GM19463 (cell line): ENCODE results near the gene SRPK2.
"Not testable (repeated sequence)": the region's sequence is repeated elsewhere in the genome, so short reads cannot be mapped to it uniquely, and the experiment has no call there.

Experiments
- ATAC-seq: cut with Tn5 transposase; IDR thresholded peaks from one replicate; pipeline ENCODE4 v1.9.1; 2021; ENCODE audit warnings: mild to moderate bottlenecking, moderate library complexity; ENCODE audit not compliant: unreplicated experiment

Gene SRPK2

GRCh38 chr7:105305633-105306032 lies 83.1 kb downstream of the SRPK2 start:
- ATAC-seq, result no peak

GRCh38 chr7:105304040-105304895 lies 84.5 kb downstream of the SRPK2 start:
- ATAC-seq, result peak; percentile 80

GRCh38 chr7:105300587-105300986 lies 88.1 kb downstream of the SRPK2 start:
- not testable (repeated sequence) for ATAC-seq

- ATAC-seq, result peak; percentile 98
Measured at GRCh38 chr7:105298439-105298894, 90.3 kb downstream of the SRPK2 start.

GRCh38 chr7:105297985-105298384 lies 90.7 kb downstream of the SRPK2 start:
- peak; percentile 49 for ATAC-seq

- no peak for ATAC-seq
Measured at GRCh38 chr7:105297309-105297708, 91.4 kb downstream of the SRPK2 start.

- no peak for ATAC-seq
Measured at GRCh38 chr7:105296491-105296890, 92.2 kb downstream of the SRPK2 start.

- ATAC-seq, result no peak
Measured at GRCh38 chr7:105295596-105296352, 92.9 kb downstream of the SRPK2 start.

GRCh38 chr7:105294482-105294881 lies 94.2 kb downstream of the SRPK2 start:
- ATAC-seq, result not testable (repeated sequence)

GRCh38 chr7:105289704-105290103 lies 99.0 kb downstream of the SRPK2 start:
- no peak for ATAC-seq

GRCh38 chr7:105286441-105286840 lies 102.3 kb downstream of the SRPK2 start:
- no peak for ATAC-seq

- ATAC-seq, result no peak
Measured at GRCh38 chr7:105285118-105285874, 103.4 kb downstream of the SRPK2 start.

- ATAC-seq, result no peak
Measured at GRCh38 chr7:105284014-105284413, 104.7 kb downstream of the SRPK2 start.

GRCh38 chr7:105281966-105282365 lies 106.8 kb downstream of the SRPK2 start:
- ATAC-seq, result no peak

- ATAC-seq, result peak; percentile 86
Measured at GRCh38 chr7:105279688-105280007, 109.1 kb downstream of the SRPK2 start.

- peak; percentile 63 for ATAC-seq
Measured at GRCh38 chr7:105278973-105279687, 109.6 kb downstream of the SRPK2 start.

- no peak for ATAC-seq
Measured at GRCh38 chr7:105278565-105278964, 110.2 kb downstream of the SRPK2 start.

GRCh38 chr7:105277341-105277740 lies 111.4 kb downstream of the SRPK2 start:
- ATAC-seq, result peak; percentile 49

GRCh38 chr7:105270117-105270516 lies 118.6 kb downstream of the SRPK2 start:
- ATAC-seq, result no peak

- peak; percentile 17 for ATAC-seq
Measured at GRCh38 chr7:105269397-105269796, 119.3 kb downstream of the SRPK2 start.
